HG03097 (cell line): ENCODE results near the gene PRSS3.
A peak's percentile ranks its signal among the peaks of the same experiment; 100 is the strongest.
"Not testable (repeated sequence)": the region's sequence is repeated elsewhere in the genome, so short reads cannot be mapped to it uniquely, and the experiment has no call there.

Experiments used
- ATAC-seq: cut with Tn5 transposase; IDR thresholded peaks from one replicate; pipeline ENCODE4 v1.9.1; 2021; ENCODE audit not compliant: unreplicated experiment, low FRiP score

The PRSS3 gene

DNA sequence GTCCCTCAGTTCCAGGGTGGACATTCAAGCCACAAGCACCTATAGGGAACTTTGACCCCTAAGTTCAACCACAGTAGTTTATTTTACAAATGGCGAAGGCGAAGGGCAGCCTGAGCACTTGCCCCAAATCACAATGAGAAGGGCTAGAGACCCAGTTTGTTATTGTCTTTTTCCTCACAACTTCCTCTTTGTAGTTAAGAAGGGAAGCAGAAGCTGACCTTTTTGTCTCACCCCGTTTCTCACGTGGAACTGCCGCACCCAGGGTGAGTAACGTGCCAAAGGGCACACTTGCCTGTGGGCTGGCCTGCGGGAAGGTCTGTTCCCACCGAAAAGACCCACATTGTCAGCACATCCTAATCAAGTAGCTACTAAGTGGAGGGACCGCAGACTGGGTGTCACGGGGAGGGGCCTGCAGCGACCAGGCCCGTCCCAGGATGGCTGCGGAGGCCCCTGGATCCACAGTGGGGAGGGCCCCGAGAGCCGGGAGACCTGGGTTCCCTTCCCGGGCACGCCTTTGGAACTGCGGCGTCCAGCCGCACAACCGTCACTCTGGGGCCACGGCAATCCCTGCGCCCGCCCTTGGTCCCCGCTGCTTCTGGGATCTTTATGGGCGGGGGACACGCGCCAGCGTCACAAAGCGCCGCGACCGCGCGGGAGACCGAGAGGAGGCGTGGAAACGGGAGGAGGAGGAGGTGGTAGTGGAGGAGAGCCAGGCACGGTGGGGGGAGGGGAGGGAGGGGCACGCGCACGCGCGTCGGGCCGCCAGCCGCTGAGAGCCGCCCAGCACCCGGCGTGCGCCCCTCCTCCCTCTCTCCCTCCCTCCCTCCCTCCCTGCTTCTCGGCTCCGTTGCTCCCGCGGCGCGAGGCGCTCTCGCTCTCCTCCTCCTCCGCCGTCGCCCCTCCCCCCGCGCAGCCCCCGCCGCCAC is 21.2 kb downstream of the PRSS3 start, which contains the start of gene UBE2R2:
Gene UBE2R2, plus strand, starts transcription at position 834 of the 926 bp plus-strand sequence. CDS start 598 bp downstream, outside the sequence.
- peak; percentile 45 for ATAC-seq

DNA sequence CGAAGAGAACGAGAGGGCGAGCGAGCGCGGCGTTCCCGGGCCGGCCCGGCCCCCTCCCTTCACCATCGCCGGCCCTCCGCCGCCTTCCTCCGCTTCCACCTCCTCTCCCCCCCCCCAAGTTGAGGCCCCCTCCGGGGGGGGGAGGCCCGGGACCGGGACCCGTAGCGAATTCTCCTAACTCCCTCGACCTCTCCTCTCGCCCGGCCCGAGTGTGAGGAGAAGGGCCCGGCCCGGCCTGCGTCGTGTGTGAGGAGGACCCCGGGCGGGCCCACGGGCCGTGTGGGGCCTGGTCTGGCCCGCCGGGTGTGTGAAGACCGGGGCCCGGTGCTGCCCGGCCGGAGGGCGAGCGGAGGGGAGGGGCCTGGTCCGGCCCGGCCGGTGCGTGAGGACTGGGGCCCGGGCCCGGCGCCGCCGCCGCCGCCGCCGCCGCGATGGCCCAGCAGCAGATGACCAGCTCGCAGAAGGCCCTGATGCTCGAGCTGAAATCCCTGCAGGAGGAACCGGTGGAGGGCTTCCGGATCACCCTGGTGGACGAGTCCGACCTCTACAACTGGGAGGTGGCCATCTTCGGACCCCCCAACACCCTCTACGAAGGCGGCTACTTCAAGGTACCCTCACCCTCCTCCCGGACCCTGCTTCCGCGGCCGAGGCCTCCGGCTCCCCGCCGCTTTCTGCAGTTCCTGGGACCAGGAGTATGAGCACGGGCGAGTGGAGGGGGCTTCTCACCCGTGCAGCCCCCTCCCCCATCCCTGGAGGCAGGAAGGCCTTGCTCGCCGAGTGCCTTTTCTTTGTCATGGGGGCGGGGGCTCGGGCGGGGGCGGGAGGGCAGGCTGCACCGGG is 22.2 kb downstream of the PRSS3 start:
- ATAC-seq = no peak

DNA sequence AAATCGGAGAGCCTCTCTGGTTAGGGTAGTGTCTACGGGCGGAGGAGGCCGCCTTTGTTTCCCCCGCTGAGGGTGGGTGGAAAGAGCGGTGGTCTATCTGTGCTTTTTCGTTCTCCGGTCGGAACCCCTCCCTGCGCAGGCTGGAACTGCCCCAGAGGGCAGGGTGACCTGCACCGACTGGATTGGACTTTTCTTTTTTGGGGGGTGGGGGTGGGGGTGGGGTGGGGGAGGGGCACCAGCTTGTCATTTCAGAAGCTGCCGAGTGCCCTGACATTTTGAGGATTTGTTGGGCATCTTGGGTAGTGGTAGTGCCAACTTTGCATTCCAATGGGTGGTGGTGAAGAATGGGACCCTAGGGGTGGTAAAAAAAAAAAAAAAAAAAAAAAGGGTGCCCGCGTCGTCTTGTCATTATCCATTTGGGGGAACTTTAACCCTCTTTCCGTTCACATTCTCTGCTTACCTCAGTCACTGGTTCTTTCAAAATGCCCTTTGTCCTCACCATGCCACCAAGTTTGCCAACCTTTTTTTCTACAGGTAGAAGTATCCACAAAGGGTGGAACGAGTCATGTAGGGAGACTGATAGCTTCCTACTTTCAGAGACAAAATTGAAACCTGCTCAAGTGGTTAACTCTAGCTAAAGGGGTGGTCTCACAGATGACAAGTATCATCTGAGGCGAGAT is 22.9 kb downstream of the PRSS3 start:
- no peak for ATAC-seq

DNA sequence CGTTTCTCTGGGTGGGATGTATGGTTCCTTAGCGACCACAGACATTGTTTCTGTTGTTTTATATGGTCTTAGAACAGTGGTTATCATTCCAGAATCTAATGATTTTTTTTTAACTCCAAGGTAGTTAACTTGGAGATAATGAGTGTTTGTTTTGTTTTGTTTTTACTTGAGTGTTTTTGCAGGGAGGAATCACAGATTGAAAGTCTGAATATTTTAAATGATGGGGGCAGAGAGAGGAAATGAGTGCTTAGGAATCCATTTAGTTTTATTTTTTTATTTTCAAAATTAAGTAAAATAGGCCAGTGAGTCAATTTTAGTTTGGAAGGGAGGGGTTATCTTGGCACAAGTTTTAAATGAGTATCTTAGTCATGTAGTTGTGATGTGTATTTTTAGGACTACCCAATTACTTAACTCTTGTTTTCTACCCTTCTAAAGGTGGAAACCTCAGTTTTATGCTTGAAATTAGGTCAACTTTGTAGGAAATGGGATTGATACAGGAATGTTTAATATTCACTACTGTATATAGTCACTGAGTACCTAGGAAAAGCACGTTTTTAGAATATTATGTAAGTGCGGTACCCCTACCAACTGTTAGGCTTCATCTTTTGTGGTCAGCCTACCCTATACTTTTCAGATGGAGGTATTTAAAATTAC is 23.6 kb downstream of the PRSS3 start:
- no peak for ATAC-seq

DNA sequence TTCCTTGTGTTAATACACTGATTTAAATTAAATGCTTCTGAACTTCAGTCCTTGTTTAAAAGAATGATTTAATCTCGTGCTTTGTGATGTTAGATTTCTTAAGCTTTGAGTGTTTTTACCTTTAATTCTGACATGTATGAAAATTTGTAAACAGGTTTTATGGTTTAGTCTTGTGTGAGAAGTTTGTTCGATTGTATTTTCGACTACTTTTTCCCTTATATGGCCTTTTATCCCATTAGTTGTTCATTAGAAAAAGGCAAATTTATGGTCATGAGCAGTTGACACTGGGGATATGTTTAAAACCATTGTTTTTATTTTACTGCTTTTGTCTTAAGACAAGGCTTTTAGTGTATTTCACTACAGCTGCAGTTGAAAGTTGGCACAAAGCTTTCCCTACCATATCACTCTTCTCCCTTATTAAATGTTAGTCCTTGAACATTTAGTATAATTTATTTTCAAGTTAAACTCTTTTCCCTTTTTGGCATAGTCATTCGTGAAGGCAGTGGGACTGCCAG is 24.9 kb downstream of the PRSS3 start:
- no peak for ATAC-seq

DNA sequence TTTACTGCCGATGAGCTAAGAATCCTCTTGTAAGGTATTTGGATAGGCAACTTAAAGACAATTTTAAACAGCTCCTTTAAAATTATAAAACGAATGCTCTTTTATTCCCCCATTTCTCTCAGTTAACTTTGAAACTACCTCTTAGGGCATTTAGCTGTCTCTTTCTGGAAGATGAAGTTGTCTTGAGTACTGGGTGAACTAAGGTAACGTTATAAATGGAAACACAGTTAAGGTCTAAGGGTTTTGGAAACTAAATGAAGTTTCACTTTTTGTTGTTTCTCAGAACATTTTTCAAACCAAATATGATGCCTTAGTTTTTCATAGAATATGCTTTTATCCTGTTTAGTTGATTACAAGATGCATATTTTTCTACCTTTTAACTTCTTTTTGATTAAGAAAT is 28.4 kb downstream of the PRSS3 start:
- no peak for ATAC-seq

DNA sequence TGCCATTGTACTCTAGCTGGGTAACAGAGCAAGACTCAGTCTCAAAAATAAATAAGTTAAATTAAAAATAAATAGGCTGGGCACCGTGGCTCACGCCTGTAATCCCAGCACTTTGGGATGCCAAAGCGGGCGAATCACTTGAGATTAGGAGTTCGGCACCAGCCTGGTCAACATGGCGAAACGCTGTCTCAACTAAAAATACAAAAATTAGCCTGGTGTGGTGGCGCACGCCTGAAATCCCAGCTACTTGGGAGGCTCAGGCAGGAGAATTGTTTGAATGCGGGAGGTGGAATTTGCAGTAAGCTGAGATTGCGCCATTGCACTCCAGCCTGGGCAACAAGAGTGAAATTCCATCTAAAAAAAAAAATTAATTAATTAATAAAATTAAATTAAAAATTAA is 31.9 kb downstream of the PRSS3 start:
- not testable (repeated sequence) for ATAC-seq

DNA sequence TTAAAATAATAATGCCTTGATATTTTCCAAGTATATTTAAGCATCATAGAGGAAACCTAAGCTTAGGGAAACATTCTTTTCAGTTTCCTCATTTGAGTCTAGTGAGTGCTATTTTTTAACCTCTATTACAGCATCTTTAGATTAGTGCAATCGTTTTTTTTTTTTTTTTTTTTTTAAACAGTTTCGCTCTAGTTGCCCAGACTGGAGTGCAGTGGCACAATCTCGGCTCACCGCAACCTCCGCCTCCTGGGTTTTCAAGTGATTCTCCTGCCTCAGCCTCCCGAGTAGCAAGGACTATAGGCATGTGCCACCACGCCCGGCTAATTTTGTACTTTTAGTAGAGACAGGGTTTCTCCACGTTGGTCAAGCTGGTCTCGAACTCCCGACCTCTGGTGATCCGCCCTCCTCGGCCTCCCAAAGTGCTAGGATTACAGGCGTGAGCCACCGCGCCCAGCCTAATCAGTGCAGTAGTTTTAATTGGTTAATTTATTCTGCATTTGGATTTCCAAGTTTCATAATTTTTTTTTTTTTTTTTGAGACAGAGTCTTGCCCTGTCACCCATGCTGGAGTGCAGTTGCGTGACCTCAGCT is 34.4 kb downstream of the PRSS3 start:
- ATAC-seq = not testable (repeated sequence)

DNA sequence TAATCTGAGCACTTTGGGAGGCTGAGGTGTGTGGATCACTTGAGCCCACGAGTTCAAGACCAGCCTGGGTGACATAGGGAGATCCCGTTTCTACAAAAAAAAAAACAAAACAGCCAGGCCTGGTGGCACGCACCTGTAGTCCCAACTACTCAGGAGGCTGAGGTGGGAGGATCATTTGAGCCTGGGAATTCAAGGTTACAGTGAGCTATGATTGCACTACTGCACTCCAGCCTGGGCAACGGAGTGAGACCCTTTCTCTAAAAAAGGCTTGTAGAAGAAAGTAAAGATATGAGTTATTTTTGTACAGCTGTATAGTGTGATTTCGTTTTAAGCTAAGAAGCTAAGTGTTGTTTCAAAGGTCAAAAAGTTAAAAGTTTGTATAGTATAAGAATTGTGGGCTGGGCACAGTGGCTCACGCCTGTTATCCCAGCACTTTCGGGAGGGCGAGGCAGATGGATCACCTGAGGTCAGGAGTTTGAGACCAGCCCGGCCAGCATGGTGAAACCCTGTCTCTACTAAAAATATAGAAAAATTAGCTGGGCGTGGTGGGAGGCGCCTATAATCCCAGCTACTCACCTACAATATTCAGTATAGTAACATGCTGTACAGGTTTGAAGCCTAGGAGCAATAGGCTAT is 40.4 kb downstream of the PRSS3 start:
- no peak for ATAC-seq

DNA sequence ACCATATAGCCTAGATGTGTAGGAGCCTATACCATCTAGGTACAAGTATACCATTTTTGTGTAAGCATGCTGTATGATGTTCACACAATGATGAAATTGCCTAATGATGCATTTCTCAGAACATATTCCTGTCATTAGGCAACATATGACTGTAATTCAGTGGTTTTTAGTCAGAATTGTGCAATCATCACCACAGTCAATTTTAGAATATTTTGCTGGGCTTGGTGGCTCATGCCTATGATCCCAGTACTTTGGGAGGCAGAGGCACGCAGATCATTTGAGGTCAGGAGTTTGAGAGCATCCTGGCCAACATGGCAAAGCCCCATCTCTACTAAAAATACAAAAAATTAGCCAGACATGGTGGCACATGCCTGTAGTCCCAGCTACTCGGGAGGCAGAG is 40.9 kb downstream of the PRSS3 start:
- not testable (repeated sequence) for ATAC-seq

DNA sequence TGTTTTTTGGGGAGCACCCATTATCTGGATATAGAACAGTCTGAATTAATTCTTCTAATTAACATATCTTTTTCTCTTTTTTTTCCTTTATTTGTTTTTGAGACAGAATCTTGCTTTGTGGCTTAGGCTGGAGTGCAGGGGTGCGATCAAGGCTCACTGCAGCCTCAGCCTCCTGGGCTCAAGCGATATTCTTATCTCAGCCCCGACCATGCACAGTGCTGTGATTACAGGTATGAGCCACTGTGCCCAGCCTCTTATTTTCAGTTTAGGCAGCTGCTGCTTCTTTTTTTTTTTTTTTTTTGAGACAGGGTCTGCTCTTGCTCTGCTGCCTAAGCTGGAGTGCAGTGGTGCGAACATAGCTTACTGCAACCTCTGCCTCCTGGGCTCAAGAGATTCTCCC is 41.8 kb downstream of the PRSS3 start:
- ATAC-seq = no peak

DNA sequence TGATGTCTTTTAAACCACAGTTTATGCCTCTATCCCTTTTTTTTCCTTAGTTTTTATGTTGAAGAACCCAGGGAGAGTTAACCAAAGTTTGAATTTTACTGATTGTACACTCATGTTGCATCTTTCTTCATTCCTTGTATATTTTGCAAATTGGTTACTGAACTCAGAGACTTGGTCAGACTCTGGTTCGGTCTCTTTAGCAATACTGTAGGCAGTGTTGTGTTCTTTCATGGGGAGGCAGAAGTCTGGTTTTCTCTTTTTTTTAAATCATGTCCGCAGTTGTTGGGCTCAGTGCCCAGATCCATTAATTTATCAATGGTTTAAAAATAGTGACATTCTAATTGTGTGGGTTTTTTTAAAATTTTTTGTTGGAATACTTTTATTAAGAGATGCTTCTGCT is 45.0 kb downstream of the PRSS3 start:
- ATAC-seq = no peak

DNA sequence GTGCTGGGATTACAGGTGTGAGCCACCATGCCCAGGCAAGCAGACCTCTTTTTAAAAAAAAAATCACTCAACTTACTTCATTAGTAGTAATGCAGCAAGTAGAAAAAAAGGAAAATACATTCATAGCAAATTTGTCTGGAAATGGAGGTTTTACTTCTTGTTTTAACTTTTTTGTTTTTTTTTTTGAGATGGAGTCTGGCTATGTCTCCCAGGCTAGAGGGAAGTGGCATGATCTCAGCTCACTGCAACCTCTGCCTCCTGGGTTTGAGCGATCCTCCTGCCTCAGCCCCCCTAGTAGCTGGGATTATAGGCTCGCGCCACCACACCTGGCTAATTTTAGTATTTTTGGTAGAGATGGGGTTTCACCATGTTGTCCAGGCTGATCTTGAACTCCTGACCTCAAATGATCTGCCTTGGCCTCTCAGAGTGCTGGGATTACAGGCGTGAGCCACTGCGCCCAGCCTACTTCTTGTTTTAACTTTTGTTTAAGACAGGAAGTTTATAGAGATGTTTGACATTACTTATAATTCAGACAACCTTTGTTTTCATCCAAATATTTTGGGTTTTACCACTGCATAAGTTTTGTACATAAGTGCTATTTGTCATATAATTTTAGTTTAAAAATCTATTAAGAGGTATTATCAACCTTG is 48.1 kb downstream of the PRSS3 start:
- no peak for ATAC-seq

DNA sequence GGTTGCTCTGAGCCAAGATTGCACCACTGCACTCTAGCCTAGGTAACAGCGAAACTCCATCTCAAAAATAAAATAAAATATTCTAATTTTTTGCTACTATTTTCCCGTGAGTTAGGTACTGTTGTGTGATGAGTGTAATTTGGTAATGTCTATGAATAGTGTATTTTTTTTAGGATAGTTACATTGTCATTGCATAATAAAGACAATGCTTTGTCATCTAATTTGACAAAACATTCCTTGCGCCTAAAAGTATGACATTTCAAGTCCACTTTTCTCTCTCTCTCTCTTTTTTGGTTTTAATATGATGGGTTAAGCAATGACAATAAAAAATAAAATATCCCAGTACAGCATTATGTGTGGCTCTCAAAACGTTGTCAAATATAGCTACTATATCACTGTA is 50.9 kb downstream of the PRSS3 start:
- no peak for ATAC-seq

DNA sequence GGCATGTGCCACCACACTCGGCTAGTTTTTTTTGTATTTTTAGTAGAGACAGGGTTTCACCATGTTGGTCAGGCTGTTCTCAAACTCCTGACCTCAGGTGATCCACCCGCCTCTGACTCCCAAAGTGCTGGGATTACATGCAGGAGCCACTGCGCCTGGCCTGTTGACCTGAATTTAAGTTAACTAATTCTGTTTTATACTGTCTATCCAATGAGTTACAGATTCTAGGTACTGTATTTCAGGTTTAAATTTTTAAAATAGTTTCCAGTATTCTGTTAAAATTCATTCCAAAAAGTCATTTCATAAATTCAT is 52.5 kb downstream of the PRSS3 start:
- ATAC-seq = not testable (repeated sequence)
